SU-DHL-6 (cell line): Measurements from ENCODE around the gene OTUD4.

Experiments used
- CTCF ChIP-seq: fragments of 200-600 bp; sonication (generic); IDR thresholded peaks from one replicate; pipeline ENCODE4 v1.5.1; 2017; ENCODE audit warnings: antibody characterized with exemption, mild to moderate bottlenecking, low read length, moderate library complexity; ENCODE audit not compliant: insufficient read depth, poor library complexity, severe bottlenecking
- EZH2phosphoT487 ChIP-seq: fragments of 200-600 bp; sonication (generic), shearing (Covaris generic); conservative IDR thresholded peaks from 2 replicates; pipeline ENCODE4 v1.6.1; 2018; ENCODE audit warnings: mild to moderate bottlenecking, antibody characterized with exemption, low read length, moderate library complexity, mixed read lengths

- TF ChIP-seq CTCF (no peak), EZH2phosphoT487 (no peak)
Observed at GRCh38 chr4:145200366-145200765, 20.0 kb upstream of the OTUD4 start.
